ENCODE results near the gene DPH6. TPM values are rescaled to one million over a fixed set of nuclear protein-coding genes. Genes with fewer than 3 reads are reported as not detected.
"Not testable (repeated sequence)": the region's sequence is repeated elsewhere in the genome, so short reads cannot be mapped to it uniquely, and the experiment has no call there.

DPH6 gene
- total RNA-seq, 1 donor from 2014 or later = 10.7 TPM

- intact Hi-C loops (cut with micrococcal nuclease); DNase-seq (ENCODE audit: low spot score); H3K27me3 Mint-ChIP-seq (ENCODE audit: insufficient read depth); H3K4me3 Mint-ChIP-seq; H3K9me3 Mint-ChIP-seq; H3K36me3 Mint-ChIP-seq (ENCODE audit: low read depth); H3K4me1 Mint-ChIP-seq (ENCODE audit: low read depth); H3K27ac Mint-ChIP-seq: not testable (repeated sequence)
Observed at GRCh38 chr15:35391408-35391984, 154.5 kb downstream of the DPH6 start.

DNA sequence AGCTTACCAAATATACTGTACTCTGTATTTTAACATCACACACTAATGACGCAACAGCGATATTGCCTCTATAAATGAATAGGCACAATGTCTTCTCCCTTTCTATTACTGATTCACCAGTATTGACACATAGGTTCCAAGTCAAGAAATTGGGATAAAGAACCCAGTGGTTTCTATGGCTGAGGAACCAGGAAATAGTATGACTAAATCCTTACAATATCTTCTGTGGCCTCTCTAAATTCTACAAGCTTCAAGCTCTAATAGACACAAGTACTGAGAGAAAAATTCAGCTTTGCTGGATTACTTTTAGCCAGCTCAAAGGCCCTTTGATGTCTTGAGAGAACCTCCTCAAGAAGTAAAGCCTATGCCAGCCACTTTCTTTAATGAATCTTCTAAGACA, 162.5 kb downstream of the DPH6 start:
- intact Hi-C loops (cut with micrococcal nuclease) = no loop called here
- DNase-seq (ENCODE audit: low spot score) = no peak
- H3K4me1 Mint-ChIP-seq (ENCODE audit: low read depth) = no peaks in the 10 kb centered on the region
- H3K4me3 Mint-ChIP-seq = no peak overlapping the region
- peaks cover 2% of the 10 kb centered on the region for H3K9me3 Mint-ChIP-seq
- no peaks in the 10 kb centered on the region for H3K27me3 Mint-ChIP-seq (ENCODE audit: insufficient read depth)
- H3K27ac Mint-ChIP-seq = no peak overlapping the region
- H3K36me3 Mint-ChIP-seq (ENCODE audit: low read depth) = no peaks in the 10 kb centered on the region

GRCh38 chr15:35381328-35381727, 164.6 kb downstream of the DPH6 start:
- H3K4me3 Mint-ChIP-seq = no peak overlapping the region
- peaks cover 8% of the 10 kb centered on the region for H3K9me3 Mint-ChIP-seq
- no peaks in the 10 kb centered on the region for H3K4me1 Mint-ChIP-seq (ENCODE audit: low read depth)
- H3K27me3 Mint-ChIP-seq (ENCODE audit: insufficient read depth) = no peaks in the 10 kb centered on the region
- no peak for DNase-seq (ENCODE audit: low spot score)
- intact Hi-C loops (cut with micrococcal nuclease) = no loop called here
- no peaks in the 10 kb centered on the region for H3K36me3 Mint-ChIP-seq (ENCODE audit: low read depth)
- no peak overlapping the region for H3K27ac Mint-ChIP-seq

DNA sequence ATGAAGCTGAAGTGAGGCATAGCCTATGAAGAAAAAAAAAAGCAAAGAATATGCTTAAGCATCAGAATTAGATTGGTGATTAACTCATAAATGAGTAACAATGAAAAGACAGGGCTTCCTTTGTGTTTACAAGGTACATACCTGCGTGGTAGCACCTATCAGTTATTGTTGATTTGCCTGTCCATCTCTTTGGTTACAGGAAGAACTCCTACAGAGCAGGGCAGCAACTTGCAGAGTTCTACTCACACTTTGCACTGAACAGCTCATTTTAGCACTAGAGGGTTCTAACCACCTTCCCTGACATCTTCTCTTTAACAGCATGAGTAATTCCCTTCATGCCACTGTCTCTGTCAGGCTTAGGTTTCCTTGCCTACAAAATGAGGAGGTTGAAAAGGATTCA, 166.0 kb downstream of the DPH6 start:
- intact Hi-C loops (cut with micrococcal nuclease) = no loop called here
- Mint-ChIP-seq H3K36me3 (ENCODE audit: low read depth) (no peaks in the 10 kb centered on the region), H3K9me3 (peaks cover 8% of the 10 kb centered on the region), H3K27ac (no peak overlapping the region), H3K4me3 (no peak overlapping the region), H3K4me1 (ENCODE audit: low read depth) (no peaks in the 10 kb centered on the region), H3K27me3 (ENCODE audit: insufficient read depth) (no peaks in the 10 kb centered on the region)
- no peak for DNase-seq (ENCODE audit: low spot score)

- H3K4me1 Mint-ChIP-seq (ENCODE audit: low read depth); H3K27me3 Mint-ChIP-seq (ENCODE audit: insufficient read depth); H3K27ac Mint-ChIP-seq; H3K4me3 Mint-ChIP-seq; H3K36me3 Mint-ChIP-seq (ENCODE audit: low read depth); DNase-seq (ENCODE audit: low spot score); intact Hi-C loops (cut with micrococcal nuclease); H3K9me3 Mint-ChIP-seq: not testable (repeated sequence)
Observed at GRCh38 chr15:35378454-35378853, 167.5 kb downstream of the DPH6 start.

DNA sequence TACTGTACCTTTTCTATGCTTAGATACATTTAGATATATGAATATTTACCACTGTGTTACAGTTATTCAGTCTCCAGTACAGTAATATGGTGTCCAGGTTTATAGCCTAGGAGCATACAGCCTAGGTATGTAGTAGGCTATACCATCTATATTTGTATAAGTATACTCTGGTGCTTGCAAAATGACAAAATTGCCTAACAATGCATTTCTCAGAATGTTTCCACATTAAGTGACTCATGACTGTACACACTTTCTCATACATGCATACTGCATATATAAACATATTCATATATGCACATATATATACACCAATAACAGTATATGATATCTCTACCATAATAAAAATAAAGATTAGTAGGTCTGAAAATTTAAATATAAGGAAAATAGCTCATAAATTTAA, 169.3 kb downstream of the DPH6 start:
- no peak overlapping the region for H3K27ac Mint-ChIP-seq
- intact Hi-C loops (cut with micrococcal nuclease) = no loop called here
- H3K4me1 Mint-ChIP-seq (ENCODE audit: low read depth) = no peaks in the 10 kb centered on the region
- H3K36me3 Mint-ChIP-seq (ENCODE audit: low read depth) = no peaks in the 10 kb centered on the region
- H3K27me3 Mint-ChIP-seq (ENCODE audit: insufficient read depth) = no peaks in the 10 kb centered on the region
- peaks cover 8% of the 10 kb centered on the region for H3K9me3 Mint-ChIP-seq
- H3K4me3 Mint-ChIP-seq = no peak overlapping the region
- DNase-seq (ENCODE audit: low spot score) = no peak

DNA sequence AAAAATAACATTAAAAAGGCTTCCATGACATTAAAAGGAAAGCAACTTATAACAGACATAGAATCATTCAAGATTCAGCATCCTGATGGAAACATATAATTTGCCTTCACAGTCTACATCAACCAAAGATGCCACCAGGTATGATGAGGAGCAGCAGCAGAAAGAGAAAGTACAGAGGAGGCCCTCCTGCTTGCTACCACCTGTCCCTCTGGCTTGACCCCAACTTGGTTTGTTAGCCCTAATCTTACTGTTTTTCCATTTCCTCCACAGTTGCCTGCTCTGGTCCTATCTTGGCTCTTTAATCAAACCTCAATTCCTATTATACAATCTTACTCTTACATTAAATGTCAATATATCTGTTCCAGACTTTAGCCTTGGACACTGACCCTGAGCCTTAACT, 171.3 kb downstream of the DPH6 start:
- H3K9me3 Mint-ChIP-seq = peaks cover 8% of the 10 kb centered on the region
- DNase-seq (ENCODE audit: low spot score) = no peak
- intact Hi-C loops (cut with micrococcal nuclease) = no loop called here
- no peaks in the 10 kb centered on the region for H3K27me3 Mint-ChIP-seq (ENCODE audit: insufficient read depth)
- no peak overlapping the region for H3K27ac Mint-ChIP-seq
- H3K36me3 Mint-ChIP-seq (ENCODE audit: low read depth) = no peaks in the 10 kb centered on the region
- H3K4me3 Mint-ChIP-seq = no peak overlapping the region
- no peaks in the 10 kb centered on the region for H3K4me1 Mint-ChIP-seq (ENCODE audit: low read depth)

DNA sequence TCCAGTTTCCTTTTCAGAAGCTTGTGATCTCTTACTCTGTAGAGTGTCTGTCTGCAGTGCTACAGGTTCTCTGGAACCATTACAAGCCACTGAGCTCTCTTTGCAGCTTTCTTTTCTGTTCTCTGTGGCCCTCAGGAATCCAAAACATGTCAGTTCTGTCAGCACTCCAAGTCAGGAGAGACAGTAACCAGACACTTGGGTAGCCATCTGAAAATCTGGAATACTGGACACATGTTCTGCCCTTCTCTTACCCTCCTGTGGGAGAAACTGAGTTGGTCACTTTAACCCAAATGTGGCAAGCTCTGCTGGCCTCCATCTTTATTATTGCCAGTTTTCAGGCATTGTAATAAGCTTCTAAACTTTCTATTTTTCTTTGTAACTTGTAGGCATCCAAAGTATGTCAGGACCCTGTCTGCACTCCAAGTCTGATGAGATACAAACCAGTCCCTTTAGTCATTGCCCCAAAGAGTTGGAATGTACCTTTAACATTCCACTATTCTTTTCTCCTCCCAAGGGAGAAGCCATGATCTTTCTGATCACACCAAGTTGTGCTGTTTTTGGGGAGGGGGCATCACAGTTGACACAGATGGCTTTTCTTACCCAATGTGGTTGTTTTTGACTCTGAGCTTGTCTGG, 183.7 kb downstream of the DPH6 start:
- no peak overlapping the region for H3K27ac Mint-ChIP-seq
- peaks cover 46% of the 10 kb centered on the region for H3K9me3 Mint-ChIP-seq
- no peaks in the 10 kb centered on the region for H3K36me3 Mint-ChIP-seq (ENCODE audit: low read depth)
- no peak for DNase-seq (ENCODE audit: low spot score)
- H3K4me3 Mint-ChIP-seq = no peak overlapping the region
- intact Hi-C loops (cut with micrococcal nuclease) = loop anchor here (10.0 kb wide), 1 partner anchor 62 kb away; no protein-coding TSS in a partner anchor
- no peaks in the 10 kb centered on the region for H3K4me1 Mint-ChIP-seq (ENCODE audit: low read depth)
- H3K27me3 Mint-ChIP-seq (ENCODE audit: insufficient read depth) = no peaks in the 10 kb centered on the region

GRCh38 chr15:35358824-35359223, 187.1 kb downstream of the DPH6 start:
- H3K27ac Mint-ChIP-seq = no peak overlapping the region
- H3K9me3 Mint-ChIP-seq = peaks cover 59% of the 10 kb centered on the region
- no peaks in the 10 kb centered on the region for H3K36me3 Mint-ChIP-seq (ENCODE audit: low read depth)
- DNase-seq (ENCODE audit: low spot score) = no peak
- H3K4me3 Mint-ChIP-seq = no peak overlapping the region
- no peaks in the 10 kb centered on the region for H3K4me1 Mint-ChIP-seq (ENCODE audit: low read depth)
- intact Hi-C loops (cut with micrococcal nuclease) = no loop called here
- no peaks in the 10 kb centered on the region for H3K27me3 Mint-ChIP-seq (ENCODE audit: insufficient read depth)

DNA sequence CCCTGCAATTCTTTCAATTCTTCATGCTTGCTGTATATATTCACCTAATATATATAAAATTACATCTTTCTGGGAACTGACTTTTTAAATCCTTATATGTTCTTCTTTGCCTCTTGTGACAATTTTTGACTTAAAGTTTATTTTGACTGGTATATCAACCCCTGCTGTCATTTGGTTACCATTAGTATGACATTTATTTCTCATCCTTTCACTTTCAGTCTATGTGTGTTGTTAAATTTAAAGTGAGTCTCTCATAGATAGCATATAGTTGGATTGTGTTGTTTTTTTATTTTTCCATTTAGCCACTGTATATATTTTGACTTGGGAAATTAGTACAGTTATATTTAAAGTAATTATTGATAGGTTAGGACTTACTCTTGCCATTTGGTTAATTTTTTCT, 194.9 kb downstream of the DPH6 start:
- intact Hi-C loops (cut with micrococcal nuclease) = no loop called here
- DNase-seq (ENCODE audit: low spot score) = no peak
- no peak overlapping the region for H3K4me3 Mint-ChIP-seq
- H3K9me3 Mint-ChIP-seq = peaks cover 22% of the 10 kb centered on the region
- H3K36me3 Mint-ChIP-seq (ENCODE audit: low read depth) = no peaks in the 10 kb centered on the region
- no peaks in the 10 kb centered on the region for H3K4me1 Mint-ChIP-seq (ENCODE audit: low read depth)
- H3K27me3 Mint-ChIP-seq (ENCODE audit: insufficient read depth) = no peaks in the 10 kb centered on the region
- no peak overlapping the region for H3K27ac Mint-ChIP-seq

GRCh38 chr15:35349916-35350315, 196.0 kb downstream of the DPH6 start:
- H3K27ac Mint-ChIP-seq = no peak overlapping the region
- no peak for DNase-seq (ENCODE audit: low spot score)
- H3K36me3 Mint-ChIP-seq (ENCODE audit: low read depth) = no peaks in the 10 kb centered on the region
- intact Hi-C loops (cut with micrococcal nuclease) = no loop called here
- H3K4me3 Mint-ChIP-seq = no peak overlapping the region
- no peaks in the 10 kb centered on the region for H3K4me1 Mint-ChIP-seq (ENCODE audit: low read depth)
- peaks cover 12% of the 10 kb centered on the region for H3K9me3 Mint-ChIP-seq
- no peaks in the 10 kb centered on the region for H3K27me3 Mint-ChIP-seq (ENCODE audit: insufficient read depth)

DNA sequence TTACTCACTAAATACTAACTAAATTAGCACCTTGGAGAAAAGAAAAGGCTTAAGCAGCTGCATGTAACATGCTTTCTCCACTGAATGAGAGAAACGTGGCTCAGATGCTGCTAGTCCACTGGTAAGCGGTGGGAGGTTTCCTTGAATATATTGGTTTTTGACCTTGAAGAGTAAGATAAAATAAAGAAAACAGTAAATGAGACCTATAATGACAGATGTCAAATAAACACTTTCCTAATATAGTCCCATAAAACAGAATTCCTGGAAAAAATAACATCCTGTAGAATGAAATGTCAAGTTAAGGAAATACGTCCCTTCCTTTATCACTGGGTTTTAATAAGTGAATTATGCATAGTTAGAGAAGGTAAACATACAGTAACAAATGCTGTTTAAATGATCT, 215.0 kb downstream of the DPH6 start:
- H3K4me3 Mint-ChIP-seq = no peak overlapping the region
- H3K36me3 Mint-ChIP-seq (ENCODE audit: low read depth) = no peaks in the 10 kb centered on the region
- no peaks in the 10 kb centered on the region for H3K27me3 Mint-ChIP-seq (ENCODE audit: insufficient read depth)
- H3K9me3 Mint-ChIP-seq = no peaks in the 10 kb centered on the region
- DNase-seq (ENCODE audit: low spot score) = no peak
- no peak overlapping the region for H3K27ac Mint-ChIP-seq
- intact Hi-C loops (cut with micrococcal nuclease) = no loop called here
- H3K4me1 Mint-ChIP-seq (ENCODE audit: low read depth) = no peaks in the 10 kb centered on the region

GRCh38 chr15:35330048-35330695, 215.8 kb downstream of the DPH6 start:
- H3K36me3 Mint-ChIP-seq (ENCODE audit: low read depth) = no peaks in the 10 kb centered on the region
- no peak for DNase-seq (ENCODE audit: low spot score)
- no peak overlapping the region for H3K4me3 Mint-ChIP-seq
- no peaks in the 10 kb centered on the region for H3K9me3 Mint-ChIP-seq
- intact Hi-C loops (cut with micrococcal nuclease) = no loop called here
- H3K4me1 Mint-ChIP-seq (ENCODE audit: low read depth) = no peaks in the 10 kb centered on the region
- no peaks in the 10 kb centered on the region for H3K27me3 Mint-ChIP-seq (ENCODE audit: insufficient read depth)
- H3K27ac Mint-ChIP-seq = no peak overlapping the region

Data from activated T-helper 1 cell treated with anti-CD3 and anti-CD28 coated beads, Interleukin-12 subunit alpha, Interleukin-12 subunit beta, Interleukin-2, Interleukin-4 antibody, amounts not matched to agents 30 ng/mL and 10 ng/mL and 1 ng/mL, durations not matched to agents 14 hours and 24 hours and 36 hours (primary cell).